ENCODE measurements around the gene TOGARAM2. TPM values are rescaled to one million over a fixed set of nuclear protein-coding genes. Genes with fewer than 3 reads are reported as not detected.
A peak's percentile ranks its signal among the peaks of the same experiment; 100 is the strongest.

Gene TOGARAM2
- total and polyA plus RNA-seq, 8 donors, result 0.03 to 9.1 (median 0.74) TPM

DNA sequence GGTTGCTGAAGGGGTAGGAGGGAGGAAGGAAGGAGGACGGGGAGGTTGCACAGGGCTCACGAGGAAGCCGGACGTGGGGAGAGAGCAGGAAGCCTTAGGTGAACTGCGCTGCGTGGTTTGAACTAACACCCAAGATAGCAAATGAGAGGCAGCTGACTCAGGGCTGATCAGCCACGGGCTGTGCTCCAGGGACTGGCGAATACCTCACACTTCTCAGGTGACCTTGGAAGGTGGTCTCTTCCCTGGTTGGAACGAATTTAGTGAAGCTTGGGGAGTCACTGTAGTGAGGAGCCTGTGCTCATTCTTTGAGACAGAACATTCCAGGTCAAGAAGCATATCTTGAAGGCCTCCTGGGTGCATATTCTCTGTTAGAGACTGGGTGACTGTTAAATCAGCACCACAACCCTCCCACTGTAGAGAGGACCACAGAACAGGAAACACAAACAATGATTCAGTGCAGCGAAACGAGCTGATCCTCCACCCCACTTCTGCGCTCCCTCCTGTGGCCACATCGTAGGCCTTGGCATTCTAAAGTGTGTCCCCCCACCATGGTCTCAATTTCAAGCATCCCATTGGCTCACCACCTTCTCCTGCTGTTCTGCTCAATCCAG, 33.8 kb downstream of the TOGARAM2 start:
- H3K36me3 ChIP-seq, result no peaks in the 10 kb centered on the region
- peaks cover 0 to 18% (median 0%) of the 10 kb centered on the region in 3 donors for H3K4me1 ChIP-seq
- no peak overlapping the region for H3K27ac ChIP-seq
- H3K27me3 ChIP-seq, result no peaks in the 10 kb centered on the region
- FAIRE-seq (no peak), DNase-seq (no peak), ATAC-seq (peak in 1 of 4 donors; percentile 9)
- WGBS, 2 donors, result 69 to 80% methylated on average over 13 of the region's 13 CpGs
- no peaks in the 10 kb centered on the region for H3K9me3 ChIP-seq
- intact Hi-C loops (cut with DNase I), result no loop called here
- no peak overlapping the region for H3K4me3 ChIP-seq
- no peak for TF ChIP-seq CTCF (IDR thresholded peaks at IDR 0.05)

DNA sequence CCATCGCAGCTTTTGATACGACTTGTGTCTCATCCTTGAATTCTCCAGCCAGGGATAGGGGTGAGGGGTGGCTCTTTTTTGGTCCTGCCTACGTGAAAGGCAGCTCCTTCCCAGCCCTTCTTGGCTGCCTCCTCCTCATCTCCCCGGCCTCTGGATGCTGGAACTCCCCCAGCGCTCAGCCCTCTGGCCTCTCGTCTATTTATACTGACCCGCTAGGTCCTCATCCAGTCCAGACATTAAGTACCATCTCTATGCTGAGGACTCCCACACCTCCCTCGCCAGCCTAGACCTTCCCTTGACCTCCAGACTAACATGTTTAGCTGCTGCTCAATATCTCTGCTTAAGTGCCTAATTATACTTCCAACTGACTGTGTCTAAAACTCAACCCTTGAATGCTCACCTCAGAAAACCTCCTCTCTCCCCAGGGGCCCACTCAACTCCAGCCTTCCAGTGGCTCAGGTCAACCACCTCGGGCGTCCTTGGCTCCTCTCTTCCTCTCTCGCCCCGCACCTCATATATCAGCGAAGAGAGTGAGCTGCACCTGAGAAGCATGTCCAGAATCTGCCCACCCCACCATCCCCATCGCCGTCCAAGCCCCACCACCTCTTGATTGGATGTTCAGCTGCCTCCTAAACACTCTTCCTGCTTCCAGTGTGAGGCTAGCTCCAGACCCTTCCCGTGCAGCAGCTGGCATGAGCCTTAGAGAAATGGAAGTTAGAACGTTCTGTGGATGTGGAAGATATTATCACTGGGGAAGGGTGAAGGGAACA, 34.8 kb downstream of the TOGARAM2 start:
- Histone ChIP-seq H3K4me1 (peaks cover 0 to 18% (median 0%) of the 10 kb centered on the region in 3 donors), H3K27ac (no peak overlapping the region), H3K36me3 (no peaks in the 10 kb centered on the region), H3K4me3 (no peak overlapping the region), H3K9me3 (no peaks in the 10 kb centered on the region), H3K27me3 (no peaks in the 10 kb centered on the region)
- TF ChIP-seq CTCF (IDR thresholded peaks at IDR 0.05), result no peak
- WGBS, 2 donors, result 75 to 84% methylated on average over 17 of the region's 17 CpGs
- ATAC-seq, result no peak
- no peak for DNase-seq
- intact Hi-C loops (cut with DNase I), result no loop called here
- no peak for FAIRE-seq

DNA sequence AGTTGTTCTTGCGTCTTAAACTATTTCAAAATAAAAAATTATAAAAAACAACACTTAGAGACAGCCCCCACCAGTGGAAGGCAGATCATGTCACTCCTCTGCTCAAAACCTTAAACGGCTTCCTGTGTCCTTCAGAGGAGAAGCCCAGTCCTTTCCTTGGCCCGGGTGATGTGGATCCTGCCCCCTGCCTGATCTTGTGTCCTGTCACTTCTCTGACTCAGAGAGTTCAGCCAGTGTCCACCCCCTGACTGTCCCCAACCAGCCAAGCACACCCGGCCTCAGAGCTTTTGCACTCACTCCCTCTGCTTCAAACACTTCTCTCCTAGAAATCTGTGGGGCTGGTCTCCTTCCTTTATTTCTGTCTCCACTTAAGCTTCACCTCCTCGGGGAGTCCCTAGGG, 35.4 kb downstream of the TOGARAM2 start:
- ATAC-seq (no peak), FAIRE-seq (no peak), DNase-seq (no peak)
- intact Hi-C loops (cut with DNase I), result no loop called here
- 48 to 60% methylated on average over 5 of the region's 5 CpGs for WGBS, 2 donors
- Histone ChIP-seq H3K27me3 (no peaks in the 10 kb centered on the region), H3K4me3 (no peak overlapping the region), H3K27ac (no peak overlapping the region), H3K4me1 (peaks cover 0 to 12% (median 0%) of the 10 kb centered on the region in 3 donors), H3K36me3 (no peaks in the 10 kb centered on the region), H3K9me3 (no peaks in the 10 kb centered on the region)
- TF ChIP-seq CTCF (IDR thresholded peaks at IDR 0.05), result no peak

DNA sequence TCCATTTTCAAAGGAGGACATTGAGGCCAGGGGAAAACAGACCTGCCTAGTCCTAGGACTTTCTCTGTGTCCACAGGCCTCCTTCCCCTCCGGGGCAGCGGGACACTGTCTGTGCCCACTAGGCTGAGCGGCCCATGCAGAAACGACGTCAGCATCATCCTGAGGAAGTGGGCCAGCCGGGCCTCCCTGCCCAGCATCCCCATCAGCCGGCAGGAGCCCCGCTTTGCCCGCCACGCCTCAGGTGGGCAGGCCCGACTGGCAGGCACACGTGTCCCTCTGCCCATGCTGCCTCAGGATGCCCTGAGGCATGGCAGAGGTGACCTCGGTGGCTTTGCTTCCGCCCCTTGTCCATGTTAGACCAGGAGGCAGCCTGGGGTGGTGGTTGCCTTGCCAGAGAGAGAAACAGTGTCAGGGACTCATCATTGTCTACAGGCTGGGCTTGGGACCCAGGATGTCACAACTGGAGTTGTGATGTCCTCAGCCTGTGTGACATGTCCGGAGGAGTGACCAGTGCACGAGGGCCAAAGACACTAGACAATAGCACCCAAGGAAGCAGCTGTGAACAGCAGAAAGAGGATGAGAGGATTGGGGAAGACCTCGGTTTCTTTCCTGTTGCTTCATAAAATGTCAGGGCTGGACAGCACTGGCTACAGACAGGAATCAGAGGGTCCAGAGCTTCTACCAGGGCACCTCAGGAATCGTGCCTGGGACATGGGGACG, 36.8 kb downstream of the TOGARAM2 start:
- ATAC-seq (no peak), FAIRE-seq (no peak), DNase-seq (no peak)
- TF ChIP-seq CTCF (IDR thresholded peaks at IDR 0.05), result no peak
- no peaks in the 10 kb centered on the region for H3K9me3 ChIP-seq
- WGBS, 2 donors, result 83 to 86% methylated on average over 15 to 19 of the region's 19 CpGs
- H3K4me1 ChIP-seq, result no peaks in the 10 kb centered on the region
- H3K27me3 ChIP-seq, result no peaks in the 10 kb centered on the region
- intact Hi-C loops (cut with DNase I), result no loop called here
- H3K4me3 ChIP-seq, result no peak overlapping the region
- no peak overlapping the region for H3K27ac ChIP-seq
- H3K36me3 ChIP-seq, result no peaks in the 10 kb centered on the region
